Activated naive CD8-positive, alpha-beta T cell treated with anti-CD3 and anti-CD28 coated beads for 36 hours (primary cell): ENCODE measurements around the gene PRDM15. TPM values are rescaled to one million over a fixed set of nuclear protein-coding genes. Genes with fewer than 3 reads are reported as not detected.

Experiments
- DNase-seq: peaks from one replicate; pipeline ENCODE4 v3.0.0; 2021
- H3K27ac Mint-ChIP-seq: one replicate; pipeline ENCODE4 v1.8.0; 2022; ENCODE audit warnings: mild to moderate bottlenecking, moderate library complexity, mixed read lengths
- H3K27me3 Mint-ChIP-seq: one replicate; pipeline ENCODE4 v1.8.0; 2022; ENCODE audit warnings: mild to moderate bottlenecking, mixed read lengths
- H3K36me3 Mint-ChIP-seq: one replicate; pipeline ENCODE4 v1.8.0; 2021; ENCODE audit warnings: mild to moderate bottlenecking, mixed read lengths
- H3K4me1 Mint-ChIP-seq: one replicate; pipeline ENCODE4 v1.8.0; 2021; ENCODE audit warnings: mixed read lengths
- H3K4me3 Mint-ChIP-seq: one replicate; pipeline ENCODE4 v1.8.0; 2022; ENCODE audit warnings: mild to moderate bottlenecking, moderate library complexity, mixed read lengths
- H3K9me3 Mint-ChIP-seq: one replicate; pipeline ENCODE4 v1.8.0; 2022; ENCODE audit warnings: mixed read lengths
- total RNA-seq, 2 experiments: library from RNA; stranded (reverse); gene quantifications; one replicate each; pipeline ENCODE4 v1.2.3, GENCODE V29; 2021

The PRDM15 gene
- total RNA-seq, 2 experiments from 2014 or later, result 9.3 to 10.1 TPM

DNA sequence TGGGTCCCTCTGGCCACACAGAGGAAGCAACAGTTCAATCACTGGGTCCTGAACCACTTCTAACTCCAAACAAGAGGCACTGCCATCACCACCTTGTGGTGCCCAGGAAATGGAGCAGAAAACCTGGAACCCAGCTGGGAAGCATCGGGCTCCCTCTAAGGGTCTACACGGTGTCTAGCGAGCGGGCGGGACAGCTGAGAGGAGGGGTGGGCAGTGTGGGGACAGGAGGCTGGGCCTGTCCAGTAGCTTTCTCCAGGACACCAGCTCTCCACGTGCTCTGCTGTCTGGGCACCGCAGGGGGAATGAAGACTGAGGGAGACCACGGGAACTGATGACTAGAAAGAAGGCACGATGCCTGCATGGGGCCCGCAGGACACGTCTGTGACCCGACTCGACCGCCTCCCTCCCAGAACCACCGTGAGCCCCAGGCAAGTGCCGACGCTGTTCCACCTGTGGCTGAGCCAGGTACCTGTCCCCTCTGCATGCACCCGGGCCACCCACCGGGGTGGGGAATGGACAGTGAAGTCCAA is 5.4 kb upstream of the PRDM15 start:
- no peak overlapping the region for H3K4me3 Mint-ChIP-seq
- no peaks in the 10 kb centered on the region for H3K9me3 Mint-ChIP-seq
- H3K4me1 Mint-ChIP-seq, result peaks cover 4% of the 10 kb centered on the region
- peaks cover 2% of the 10 kb centered on the region for H3K36me3 Mint-ChIP-seq
- H3K27ac Mint-ChIP-seq, result no peak overlapping the region
- peaks cover 3% of the 10 kb centered on the region for H3K27me3 Mint-ChIP-seq
- no peak for DNase-seq

DNA sequence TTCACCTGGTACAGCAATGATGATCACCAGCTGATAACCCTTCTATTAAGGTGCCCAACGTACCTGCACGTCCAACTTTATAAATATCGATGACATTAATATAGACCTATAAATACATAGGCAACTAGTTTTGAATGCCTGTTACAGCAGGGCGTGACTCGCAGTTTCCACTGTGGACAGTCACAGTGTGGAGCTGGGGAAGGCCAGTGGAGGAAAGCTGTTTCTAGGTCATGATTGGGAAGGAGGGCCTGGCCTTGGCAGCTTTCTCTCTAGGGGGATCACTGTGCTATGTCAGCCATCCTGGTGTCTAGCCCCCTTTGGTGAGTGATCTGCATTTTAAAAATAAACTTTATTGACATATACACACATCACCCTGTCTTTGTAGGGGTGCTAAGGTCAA is 4.4 kb upstream of the PRDM15 start:
- H3K4me1 Mint-ChIP-seq, result peaks cover 4% of the 10 kb centered on the region
- no peak overlapping the region for H3K27ac Mint-ChIP-seq
- H3K9me3 Mint-ChIP-seq, result no peaks in the 10 kb centered on the region
- H3K36me3 Mint-ChIP-seq, result peaks cover 2% of the 10 kb centered on the region
- H3K27me3 Mint-ChIP-seq, result peaks cover 3% of the 10 kb centered on the region
- H3K4me3 Mint-ChIP-seq, result no peak overlapping the region
- DNase-seq, result no peak

DNA sequence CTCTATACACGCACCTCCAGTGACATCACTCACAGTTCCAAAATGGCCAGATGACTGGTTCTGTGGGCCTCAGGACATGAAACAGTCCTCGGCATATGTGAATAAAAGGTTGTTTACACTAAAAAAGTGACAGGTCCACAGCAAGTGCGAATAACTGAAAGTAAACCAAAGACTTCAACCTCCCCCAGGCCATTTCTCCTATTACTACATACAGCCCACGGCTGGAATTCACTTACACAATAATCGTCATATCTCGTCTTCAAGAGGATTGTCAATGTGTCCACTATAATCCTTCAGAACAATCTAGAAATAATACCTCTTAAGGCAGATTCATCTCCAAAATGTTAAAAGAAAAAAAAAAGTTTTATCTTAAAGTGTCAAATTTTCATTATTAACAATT is 1.9 kb upstream of the PRDM15 start:
- Mint-ChIP-seq H3K4me3 (peak overlapping the region; percentile 19), H3K27ac (no peak overlapping the region)

DNA sequence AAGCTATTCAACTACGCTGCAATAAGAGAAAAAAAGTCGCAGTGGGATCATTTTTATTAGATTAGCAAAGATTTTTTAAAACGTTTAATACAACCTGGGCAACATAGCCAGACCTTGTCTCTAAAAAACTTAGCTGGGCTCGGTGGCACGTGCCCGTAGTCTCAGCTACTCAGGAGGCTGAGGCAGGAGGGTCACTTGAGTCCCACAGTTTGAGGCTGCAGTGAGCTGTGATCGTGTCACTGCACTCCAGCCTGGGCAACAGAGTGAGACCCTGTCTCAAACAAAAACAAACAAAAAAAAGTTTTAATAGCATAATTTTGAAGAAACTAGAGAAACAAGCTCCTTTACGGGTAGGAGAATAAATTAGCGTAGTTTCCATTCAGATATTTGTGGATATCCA is 1.0 kb upstream of the PRDM15 start:
- Mint-ChIP-seq H3K36me3 (peaks cover 13% of the 10 kb centered on the region), H3K27me3 (peaks cover 3% of the 10 kb centered on the region), H3K4me1 (peaks cover 23% of the 10 kb centered on the region), H3K27ac (peak overlapping the region; percentile 95), H3K9me3 (no peaks in the 10 kb centered on the region), H3K4me3 (peak overlapping the region; percentile 89)
- no peak for DNase-seq

More for the DNA sequence above, 1.9 kb upstream of the PRDM15 start:
- Mint-ChIP-seq H3K9me3 (no peaks in the 10 kb centered on the region), H3K27me3 (peaks cover 3% of the 10 kb centered on the region), H3K36me3 (peaks cover 13% of the 10 kb centered on the region), H3K4me1 (peaks cover 20% of the 10 kb centered on the region)
- no peak for DNase-seq

DNA sequence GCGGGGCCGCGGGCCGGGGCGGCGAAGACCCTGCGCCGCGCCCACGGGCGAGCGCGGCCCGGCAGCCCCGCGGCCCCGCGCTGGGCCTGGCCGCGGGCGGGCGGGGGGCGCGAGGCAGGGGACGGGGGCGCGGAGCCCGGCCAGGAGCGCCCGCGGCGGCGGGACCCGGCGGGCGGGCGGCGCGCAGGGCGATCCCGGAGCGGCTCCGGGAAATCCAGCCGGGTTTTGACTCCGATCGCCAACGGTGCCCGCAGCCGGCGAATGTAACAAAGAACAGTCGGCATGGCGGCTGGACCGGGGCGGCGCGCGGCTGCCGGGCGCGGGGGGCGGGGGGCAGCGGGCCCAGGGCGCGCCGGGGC is 334 bp downstream of the PRDM15 start:
- peaks cover 13% of the 10 kb centered on the region for H3K36me3 Mint-ChIP-seq
- no peak overlapping the region for H3K4me3 Mint-ChIP-seq
- H3K4me1 Mint-ChIP-seq, result peaks cover 26% of the 10 kb centered on the region
- peak; percentile 82 for DNase-seq
- H3K27ac Mint-ChIP-seq, result no peak overlapping the region
- no peaks in the 10 kb centered on the region for H3K9me3 Mint-ChIP-seq
- peaks cover 3% of the 10 kb centered on the region for H3K27me3 Mint-ChIP-seq

DNA sequence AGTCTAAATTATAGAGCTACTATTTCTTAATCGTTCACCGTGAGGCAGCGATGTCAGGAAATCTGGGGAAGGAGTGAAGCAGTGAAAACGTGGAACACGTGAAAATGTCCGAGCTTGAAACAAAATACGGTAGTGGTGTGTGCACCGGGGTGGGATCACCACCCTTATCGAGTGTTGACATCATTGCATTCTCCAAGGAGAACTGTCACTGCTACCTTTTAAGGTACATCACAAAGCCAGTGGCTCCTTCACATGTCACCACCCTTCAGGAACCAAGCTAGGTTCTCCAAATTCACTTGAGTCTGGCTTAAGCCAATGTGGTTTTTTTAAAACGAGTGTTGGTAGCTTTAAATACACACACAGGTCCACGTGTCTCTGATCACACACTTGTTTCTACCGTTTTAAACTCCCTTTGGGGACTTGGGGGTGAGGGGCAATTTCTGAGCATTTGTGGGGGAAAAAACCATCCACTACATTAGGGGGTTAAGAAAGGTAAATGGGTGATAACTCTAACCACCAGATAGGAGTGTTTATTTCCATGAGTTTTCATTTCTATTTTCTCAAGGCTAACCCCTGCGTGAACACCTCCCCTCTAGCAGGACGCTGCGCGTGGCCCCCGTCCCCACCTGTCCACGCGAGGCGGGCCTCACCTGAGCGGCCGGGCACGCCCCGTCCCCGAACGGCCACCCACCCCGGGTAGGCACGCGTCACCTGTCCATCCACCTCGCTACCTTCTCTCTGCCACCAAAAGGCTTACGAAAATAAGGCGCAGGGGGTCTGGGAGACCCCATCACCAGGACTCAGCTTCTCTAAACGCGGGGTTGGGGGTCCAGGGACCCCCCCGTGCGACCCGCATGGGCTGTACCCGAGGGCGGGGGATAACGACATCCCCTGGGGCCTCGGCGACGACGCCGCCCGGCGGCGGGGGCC is 978 bp downstream of the PRDM15 start:
- peak overlapping the region; percentile 88 for H3K4me3 Mint-ChIP-seq
- peaks cover 3% of the 10 kb centered on the region for H3K27me3 Mint-ChIP-seq
- H3K36me3 Mint-ChIP-seq, result peaks cover 13% of the 10 kb centered on the region
- peak overlapping the region; percentile 89 for H3K27ac Mint-ChIP-seq
- no peaks in the 10 kb centered on the region for H3K9me3 Mint-ChIP-seq
- peaks cover 26% of the 10 kb centered on the region for H3K4me1 Mint-ChIP-seq
- peak; percentile 38 for DNase-seq

DNA sequence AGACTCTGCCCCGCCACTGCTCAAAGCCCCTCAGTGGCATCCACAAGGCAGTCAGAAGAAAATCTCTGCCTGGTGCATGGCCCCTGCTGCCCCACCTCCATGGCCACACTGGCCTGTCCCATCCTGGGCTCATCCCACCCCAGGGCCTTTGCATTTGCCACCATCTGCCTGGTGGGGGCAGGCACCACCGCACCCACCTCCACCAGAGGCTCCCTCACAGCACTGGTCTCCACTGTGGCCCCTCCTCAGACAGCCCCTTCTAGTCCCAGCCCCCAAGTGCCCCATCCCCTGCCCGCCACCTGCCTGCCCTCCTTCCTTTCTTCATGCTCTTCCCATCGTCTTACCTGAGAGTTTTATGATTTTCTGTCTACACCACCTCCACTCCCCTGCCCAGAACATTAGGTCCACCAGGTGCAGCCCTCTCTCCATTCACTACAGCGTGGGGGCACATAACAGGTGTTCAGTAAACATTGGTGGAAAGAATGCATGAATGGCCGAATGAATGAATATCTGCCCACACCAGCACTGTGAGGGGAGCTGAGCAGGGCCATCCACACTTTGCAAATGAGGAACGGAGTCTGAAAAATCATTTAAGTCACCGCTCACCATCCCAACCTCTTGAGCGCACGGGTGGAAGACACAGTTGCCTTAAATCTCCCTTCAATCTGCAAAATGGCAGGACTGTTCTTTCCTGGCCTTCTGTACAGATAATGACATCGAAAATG is 2.1 kb downstream of the PRDM15 start:
- no peak overlapping the region for H3K27ac Mint-ChIP-seq

DNA sequence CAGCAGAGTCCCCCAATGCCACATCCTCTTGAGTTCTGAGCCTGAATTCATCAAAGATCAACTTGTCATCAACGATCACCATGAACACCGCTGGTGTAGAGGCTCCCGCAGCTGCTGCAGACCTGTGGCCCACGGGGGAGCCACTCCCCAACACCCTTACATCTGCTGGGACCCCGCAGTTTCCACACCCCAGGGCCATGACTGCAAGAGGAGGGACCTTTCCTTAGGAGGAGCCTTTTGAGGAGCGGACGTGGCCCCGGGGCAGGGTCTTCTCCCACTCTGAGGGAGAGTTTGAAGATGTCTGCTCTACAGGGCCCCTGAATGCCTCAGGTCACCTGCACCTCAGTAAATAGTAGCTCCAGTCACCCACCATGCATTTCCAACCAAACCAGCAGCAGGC is 2.7 kb downstream of the PRDM15 start:
- H3K4me3 Mint-ChIP-seq, result no peak overlapping the region

More for the DNA sequence above, 2.1 kb downstream of the PRDM15 start:
- DNase-seq, result no peak
- H3K4me1 Mint-ChIP-seq, result peaks cover 26% of the 10 kb centered on the region
- peaks cover 3% of the 10 kb centered on the region for H3K27me3 Mint-ChIP-seq
- peak overlapping the region; percentile 88 for H3K4me3 Mint-ChIP-seq
- peaks cover 13% of the 10 kb centered on the region for H3K36me3 Mint-ChIP-seq
- H3K9me3 Mint-ChIP-seq, result no peaks in the 10 kb centered on the region

DNA sequence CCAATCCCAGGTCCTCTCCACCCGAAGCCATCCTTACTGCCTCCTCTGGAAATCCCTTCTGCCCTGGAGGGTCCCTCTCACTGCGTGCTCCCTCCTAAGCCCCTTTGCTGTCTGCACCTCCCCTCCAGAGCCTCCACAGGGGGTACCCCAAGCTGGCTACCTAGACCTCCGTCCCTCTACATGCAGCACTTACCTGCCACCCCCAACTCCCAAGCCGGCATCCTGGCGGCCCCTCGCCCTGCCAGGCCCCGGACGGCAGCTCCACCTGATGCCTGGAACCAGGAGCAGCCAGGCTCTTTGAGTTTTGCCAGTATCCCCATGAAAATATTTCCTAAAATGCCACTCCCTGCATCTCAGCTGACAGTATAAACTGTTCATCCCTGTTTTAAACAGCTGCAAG is 4.1 kb downstream of the PRDM15 start:
- Mint-ChIP-seq H3K36me3 (peaks cover 13% of the 10 kb centered on the region), H3K4me3 (no peak overlapping the region), H3K27ac (no peak overlapping the region), H3K9me3 (no peaks in the 10 kb centered on the region), H3K27me3 (no peaks in the 10 kb centered on the region), H3K4me1 (peaks cover 24% of the 10 kb centered on the region)
- no peak for DNase-seq

More for the DNA sequence above, 2.7 kb downstream of the PRDM15 start:
- no peak for DNase-seq
- H3K9me3 Mint-ChIP-seq, result no peaks in the 10 kb centered on the region
- peaks cover 29% of the 10 kb centered on the region for H3K4me1 Mint-ChIP-seq
- H3K27me3 Mint-ChIP-seq, result peaks cover 2% of the 10 kb centered on the region
- no peak overlapping the region for H3K27ac Mint-ChIP-seq
- H3K36me3 Mint-ChIP-seq, result peaks cover 13% of the 10 kb centered on the region

DNA sequence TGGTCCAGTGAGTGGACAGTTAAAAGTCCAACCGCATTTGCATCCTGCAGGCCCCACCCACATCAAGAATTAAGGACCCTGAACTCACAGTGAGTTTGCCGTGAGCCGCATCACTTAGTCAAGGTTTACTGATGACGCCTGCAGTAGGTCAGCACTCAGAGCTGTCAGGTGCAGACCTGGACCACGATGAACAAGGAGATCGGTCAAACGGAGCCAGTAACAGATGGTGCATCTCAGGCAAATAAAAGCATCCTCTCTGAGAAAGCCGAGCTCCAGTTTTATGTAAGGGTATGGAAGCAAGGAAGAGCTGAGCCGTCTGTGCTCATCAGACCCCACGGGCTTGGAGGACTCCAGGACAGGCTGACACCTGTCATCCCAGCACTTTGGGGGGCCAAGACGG is 4.5 kb downstream of the PRDM15 start:
- Mint-ChIP-seq H3K27ac (no peak overlapping the region), H3K4me3 (no peak overlapping the region), H3K9me3 (no peaks in the 10 kb centered on the region), H3K27me3 (no peaks in the 10 kb centered on the region), H3K36me3 (peaks cover 12% of the 10 kb centered on the region), H3K4me1 (peaks cover 24% of the 10 kb centered on the region)
- no peak for DNase-seq

DNA sequence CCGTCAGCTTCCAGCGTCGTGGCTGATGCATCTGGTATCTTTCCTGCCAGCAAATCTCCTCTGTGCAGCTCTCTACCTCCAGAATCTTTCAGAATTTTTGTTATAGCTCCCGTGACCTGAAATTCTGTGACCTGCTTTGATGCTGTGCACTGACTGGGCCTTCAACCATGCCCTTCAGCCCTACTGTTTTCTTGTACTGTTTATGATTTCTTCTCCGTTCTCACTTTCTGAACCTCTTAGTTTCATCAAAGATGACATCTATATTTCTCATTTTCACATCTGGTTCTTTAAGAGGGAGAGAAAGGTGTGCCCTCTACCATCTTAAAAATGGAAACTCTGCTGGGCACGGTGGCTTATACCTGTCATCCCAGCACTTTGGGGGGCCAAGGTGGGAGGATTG is 5.7 kb downstream of the PRDM15 start:
- H3K27ac Mint-ChIP-seq, result no peak overlapping the region
- no peaks in the 10 kb centered on the region for H3K27me3 Mint-ChIP-seq
- H3K4me3 Mint-ChIP-seq, result no peak overlapping the region

DNA sequence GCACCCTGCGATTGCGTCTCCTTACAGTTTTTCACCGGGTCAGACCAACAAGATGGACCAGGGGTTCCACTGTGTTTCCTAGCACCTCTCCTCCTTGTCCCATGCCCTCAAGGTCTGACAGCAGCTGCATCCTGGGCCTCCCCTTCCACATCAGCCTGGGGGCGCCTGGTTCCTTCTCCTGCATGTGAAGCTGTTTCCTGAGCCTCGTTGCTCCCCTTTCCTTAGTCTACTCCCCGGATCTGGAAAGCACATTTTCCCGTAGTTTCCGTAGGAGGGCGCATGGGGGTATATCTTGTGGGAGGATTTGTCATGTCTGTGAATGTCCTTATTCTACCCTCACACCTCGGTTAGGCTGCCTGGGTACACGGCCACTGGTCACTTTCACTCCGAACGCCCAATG is 6.1 kb downstream of the PRDM15 start:
- no peak overlapping the region for H3K4me3 Mint-ChIP-seq
- H3K9me3 Mint-ChIP-seq, result no peaks in the 10 kb centered on the region
- H3K36me3 Mint-ChIP-seq, result peaks cover 12% of the 10 kb centered on the region
- H3K27ac Mint-ChIP-seq, result no peak overlapping the region
- H3K4me1 Mint-ChIP-seq, result peaks cover 29% of the 10 kb centered on the region
- DNase-seq, result no peak
- H3K27me3 Mint-ChIP-seq, result no peaks in the 10 kb centered on the region

More for the DNA sequence above, 5.7 kb downstream of the PRDM15 start:
- peaks cover 29% of the 10 kb centered on the region for H3K4me1 Mint-ChIP-seq
- DNase-seq, result no peak
- peaks cover 12% of the 10 kb centered on the region for H3K36me3 Mint-ChIP-seq
- no peaks in the 10 kb centered on the region for H3K9me3 Mint-ChIP-seq

DNA sequence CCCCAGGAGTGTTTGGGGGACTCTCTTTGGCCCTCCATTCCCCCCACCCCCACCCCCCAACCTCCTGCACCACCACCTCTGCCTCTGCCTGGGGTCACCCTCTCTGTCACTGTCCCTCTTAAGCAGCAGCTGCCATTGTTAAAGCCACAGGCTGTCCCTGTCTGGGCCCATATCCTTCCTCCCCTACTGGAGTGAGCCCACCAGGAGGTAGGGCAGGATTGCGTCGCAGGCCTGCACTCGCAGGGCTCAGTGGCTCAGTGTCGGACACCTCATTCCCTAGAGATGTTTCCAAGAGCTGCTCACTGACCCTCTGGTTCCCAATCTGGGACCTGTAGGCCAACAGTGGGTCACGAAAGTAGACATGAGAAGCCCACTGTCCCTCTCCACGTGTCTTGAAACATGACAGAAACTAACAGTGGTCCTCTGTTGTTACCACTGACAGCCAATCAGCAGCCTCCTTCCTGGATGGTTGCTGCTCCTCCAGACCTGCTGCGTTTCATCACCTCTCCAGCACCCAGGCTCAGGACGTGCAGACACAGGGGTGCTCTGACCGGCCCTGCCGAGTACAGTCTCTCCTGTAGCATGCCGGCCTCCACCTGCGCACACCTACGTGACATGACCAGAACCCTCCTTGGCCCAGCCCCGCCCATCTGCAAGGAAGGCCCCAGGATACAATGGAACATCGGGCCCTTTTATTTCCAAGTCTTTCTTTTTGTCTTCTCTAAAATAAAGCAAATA is 7.7 kb downstream of the PRDM15 start:
- H3K27ac Mint-ChIP-seq, result no peak overlapping the region
- peaks cover under 1% of the 10 kb centered on the region for H3K36me3 Mint-ChIP-seq

DNA sequence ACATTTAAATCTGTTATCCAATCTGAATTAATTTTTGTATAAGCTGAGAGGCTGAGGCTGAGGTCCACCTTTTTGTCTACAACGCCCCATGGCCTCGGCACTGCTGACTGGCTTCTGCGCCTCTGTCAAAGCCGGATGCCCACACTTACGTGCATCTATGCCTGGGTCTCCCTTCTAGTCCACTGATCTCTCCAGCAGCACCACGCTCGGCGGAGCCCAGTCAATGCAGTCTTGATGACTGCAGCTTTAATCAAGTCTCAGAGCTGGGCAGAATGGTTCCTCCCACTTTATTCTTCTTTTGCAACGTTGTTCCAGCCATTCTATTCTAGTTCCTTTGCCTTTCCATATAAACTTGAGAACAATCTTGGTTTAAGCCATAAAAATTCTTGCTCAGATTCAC is 9.4 kb downstream of the PRDM15 start:
- Mint-ChIP-seq H3K4me3 (no peak overlapping the region), H3K27ac (no peak overlapping the region), H3K36me3 (peaks cover 3% of the 10 kb centered on the region), H3K27me3 (no peaks in the 10 kb centered on the region), H3K4me1 (peaks cover 21% of the 10 kb centered on the region), H3K9me3 (no peaks in the 10 kb centered on the region)
- DNase-seq, result no peak

More for the DNA sequence above, 7.7 kb downstream of the PRDM15 start:
- no peak for DNase-seq
- Mint-ChIP-seq H3K4me1 (peaks cover 17% of the 10 kb centered on the region), H3K27me3 (no peaks in the 10 kb centered on the region), H3K9me3 (no peaks in the 10 kb centered on the region), H3K4me3 (no peak overlapping the region)
